ENCODE data around the gene SAMSN1. TPM values are rescaled to one million over a fixed set of nuclear protein-coding genes. Genes with fewer than 3 reads are reported as not detected.

SAMSN1 gene
- total RNA-seq, 4 donors from 2014 or later = 1.6 to 22.5 (median 2.9) TPM

DNA sequence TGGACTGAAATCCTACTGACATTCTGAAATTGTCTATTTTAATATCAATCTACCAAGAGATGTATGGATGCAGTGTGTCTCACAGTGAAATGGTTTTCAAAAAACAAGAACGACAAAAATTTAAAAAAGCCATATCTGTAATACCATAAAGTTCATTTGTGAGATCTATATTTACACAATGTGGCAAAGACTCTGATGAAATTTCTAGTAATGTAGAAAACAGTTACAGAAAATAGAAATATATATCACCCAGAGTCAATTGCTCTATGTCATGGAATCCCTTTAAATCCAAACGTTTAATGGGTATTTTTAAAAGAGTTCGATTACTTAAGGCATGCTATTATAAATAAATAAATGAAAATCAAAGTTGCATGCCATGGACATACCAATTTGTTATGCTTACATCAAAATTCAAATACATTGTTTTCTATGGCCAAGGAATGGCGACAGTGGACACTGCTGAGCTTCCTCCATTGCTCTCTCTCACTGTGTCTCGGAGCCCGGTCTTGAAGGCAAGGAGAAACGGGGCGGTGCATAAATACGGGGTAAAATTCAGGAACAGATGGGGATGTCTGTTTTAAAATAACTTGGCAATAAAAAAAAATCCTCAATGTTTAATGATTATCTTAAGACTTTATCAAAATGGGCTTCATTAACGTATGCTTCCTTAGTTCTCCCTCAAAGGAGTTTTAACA is 37.0 kb upstream of the SAMSN1 start:
- H3K9me3 ChIP-seq = no peaks in the 10 kb centered on the region
- H3K27me3 ChIP-seq = no peaks in the 10 kb centered on the region
- intact Hi-C loops (cut with DNase I) = no loop called here
- H3K4me3 ChIP-seq = no peak overlapping the region
- no peak for TF ChIP-seq POLR2A (IDR thresholded peaks at IDR 0.05; ENCODE audit: low read depth)
- no peak for TF ChIP-seq EP300 (IDR thresholded peaks at IDR 0.05)
- TF ChIP-seq POLR2AphosphoS5 (IDR thresholded peaks at IDR 0.05) = no peak
- TF ChIP-seq, protein P1, sequence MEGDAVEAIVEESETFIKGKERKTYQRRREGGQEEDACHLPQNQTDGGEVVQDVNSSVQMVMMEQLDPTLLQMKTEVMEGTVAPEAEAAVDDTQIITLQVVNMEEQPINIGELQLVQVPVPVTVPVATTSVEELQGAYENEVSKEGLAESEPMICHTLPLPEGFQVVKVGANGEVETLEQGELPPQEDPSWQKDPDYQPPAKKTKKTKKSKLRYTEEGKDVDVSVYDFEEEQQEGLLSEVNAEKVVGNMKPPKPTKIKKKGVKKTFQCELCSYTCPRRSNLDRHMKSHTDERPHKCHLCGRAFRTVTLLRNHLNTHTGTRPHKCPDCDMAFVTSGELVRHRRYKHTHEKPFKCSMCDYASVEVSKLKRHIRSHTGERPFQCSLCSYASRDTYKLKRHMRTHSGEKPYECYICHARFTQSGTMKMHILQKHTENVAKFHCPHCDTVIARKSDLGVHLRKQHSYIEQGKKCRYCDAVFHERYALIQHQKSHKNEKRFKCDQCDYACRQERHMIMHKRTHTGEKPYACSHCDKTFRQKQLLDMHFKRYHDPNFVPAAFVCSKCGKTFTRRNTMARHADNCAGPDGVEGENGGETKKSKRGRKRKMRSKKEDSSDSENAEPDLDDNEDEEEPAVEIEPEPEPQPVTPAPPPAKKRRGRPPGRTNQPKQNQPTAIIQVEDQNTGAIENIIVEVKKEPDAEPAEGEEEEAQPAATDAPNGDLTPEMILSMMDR (IDR thresholded peaks at IDR 0.05) = no peak
- H3K4me1 ChIP-seq = no peaks in the 10 kb centered on the region
- H3K27ac ChIP-seq (replicated peaks in 1 of 4) = no peak overlapping the region
- no peak for DNase-seq (ENCODE audit: extremely low spot score)
- WGBS = 89% methylated on average over 10 of the region's 10 CpGs
- no peaks in the 10 kb centered on the region for H3K36me3 ChIP-seq

GRCh38 chr21:14581902-14582457 is 35.9 kb upstream of the SAMSN1 start:
- no peaks in the 10 kb centered on the region for H3K4me1 ChIP-seq
- no peak overlapping the region for H3K27ac ChIP-seq (replicated peaks in 1 of 4)
- intact Hi-C loops (cut with DNase I) = no loop called here
- H3K36me3 ChIP-seq = no peaks in the 10 kb centered on the region
- H3K27me3 ChIP-seq = no peaks in the 10 kb centered on the region
- 84% methylated on average over 6 of the region's 6 CpGs for WGBS
- no peaks in the 10 kb centered on the region for H3K9me3 ChIP-seq
- H3K4me3 ChIP-seq = no peak overlapping the region
- no peak for TF ChIP-seq POLR2A (IDR thresholded peaks at IDR 0.05; ENCODE audit: low read depth)
- no peak for DNase-seq (ENCODE audit: extremely low spot score)

- intact Hi-C loops (cut with DNase I) = no loop called here
Observed at GRCh38 chr21:14573244-14573643, 27.1 kb upstream of the SAMSN1 start.

GRCh38 chr21:14572204-14572780 is 26.2 kb upstream of the SAMSN1 start:
- no peak for DNase-seq (ENCODE audit: extremely low spot score)
- Histone ChIP-seq H3K9me3 (no peaks in the 10 kb centered on the region), H3K4me3 (no peak overlapping the region), H3K36me3 (no peaks in the 10 kb centered on the region), H3K4me1 (no peaks in the 10 kb centered on the region), H3K27me3 (no peaks in the 10 kb centered on the region), H3K27ac (replicated peaks in 1 of 4) (no peak overlapping the region)
- WGBS = 40% methylated on average over 2 of the region's 2 CpGs
- intact Hi-C loops (cut with DNase I) = no loop called here
- no peak for TF ChIP-seq POLR2AphosphoS5 (IDR thresholded peaks at IDR 0.05)
- TF ChIP-seq EP300 (IDR thresholded peaks at IDR 0.05) = no peak
- TF ChIP-seq, protein P1 (IDR thresholded peaks at IDR 0.05) = no peak
- TF ChIP-seq POLR2A (IDR thresholded peaks at IDR 0.05; ENCODE audit: low read depth) = no peak

More at GRCh38 chr21:14573244-14573643, 27.1 kb upstream of the SAMSN1 start:
- no peak for TF ChIP-seq POLR2A (IDR thresholded peaks at IDR 0.05; ENCODE audit: low read depth)
- TF ChIP-seq EP300 (IDR thresholded peaks at IDR 0.05) = no peak
- no peak for TF ChIP-seq POLR2AphosphoS5 (IDR thresholded peaks at IDR 0.05)
- TF ChIP-seq, protein P1 (IDR thresholded peaks at IDR 0.05) = no peak
- Histone ChIP-seq H3K27me3 (no peaks in the 10 kb centered on the region), H3K4me3 (no peak overlapping the region), H3K9me3 (no peaks in the 10 kb centered on the region), H3K4me1 (no peaks in the 10 kb centered on the region), H3K36me3 (no peaks in the 10 kb centered on the region), H3K27ac (replicated peaks in 1 of 4) (no peak overlapping the region)
- WGBS = 81% methylated on average over 1 of the region's 1 CpG
- DNase-seq (ENCODE audit: extremely low spot score) = no peak

- intact Hi-C loops (cut with DNase I) = no loop called here
- no peak overlapping the region for H3K4me3 ChIP-seq
- no peaks in the 10 kb centered on the region for H3K4me1 ChIP-seq
- H3K27me3 ChIP-seq = no peaks in the 10 kb centered on the region
- no peak overlapping the region for H3K27ac ChIP-seq (replicated peaks in 1 of 4)
- 89% methylated on average over 6 of the region's 6 CpGs for WGBS
- H3K36me3 ChIP-seq = no peaks in the 10 kb centered on the region
- H3K9me3 ChIP-seq = no peaks in the 10 kb centered on the region
- TF ChIP-seq POLR2AphosphoS5 (IDR thresholded peaks at IDR 0.05) = no peak
- TF ChIP-seq, protein P1 (IDR thresholded peaks at IDR 0.05) = no peak
- TF ChIP-seq POLR2A (IDR thresholded peaks at IDR 0.05; ENCODE audit: low read depth) = no peak
- no peak for TF ChIP-seq EP300 (IDR thresholded peaks at IDR 0.05)
- no peak for DNase-seq (ENCODE audit: extremely low spot score)
Observed at GRCh38 chr21:14569868-14570267, 23.8 kb upstream of the SAMSN1 start.
